H1 (cell line): Measurements from ENCODE around the gene SPC25. TPM values are rescaled to one million over a fixed set of nuclear protein-coding genes. Genes with fewer than 3 reads are reported as not detected.

Experiments
- MAFK ChIP-seq: IDR thresholded peaks from 2 replicates; pipeline ENCODE4 v1.6.1; 2012; ENCODE audit warnings: low read depth, mild to moderate bottlenecking, improper control_type of control experiment, low read length
- polyA plus RNA-seq, 7 experiments: library from polyadenylated mRNA; depleted of rRNA in 3 of 7; stranded (reverse) in 5 of 7; unstranded in 2 of 7; fragments of >200 nt in 5 of 7; fragments of 200-250 nt in 2 of 7; gene quantifications; 1 replicate in 5 of 7; 2 replicates in 1 of 7; 4 replicates in 1 of 7; pipeline versions ENCODE4 v1.2.1 to v1.2.3, GENCODE V29; 2011 to 2013; ENCODE audit warnings: missing spikeins in 2 of 7, mixed read lengths in 2 of 7
- total RNA-seq: library from RNA; stranded (reverse); fragmentation: NEBNext Ultra II Directional; extraction: Animal tissue kit (Norgen Biotek cat#: 25700); gene quantifications from 2 replicates; pipeline ENCODE4 v1.2.1, GENCODE V29; 2021
- TF ChIP-seq, protein P1 (sequence below), 3 experiments: IDR thresholded peaks; 1 replicate in 2 of 3; 2 replicates in 1 of 3; pipeline versions ENCODE4 v1.5.1 to v1.6.1; 2011; ENCODE audit warnings: low read length in 3 of 3, mild to moderate bottlenecking in 3 of 3, inconsistent platforms in 2 of 3, low read depth in 1 of 3, moderate library complexity in 1 of 3; ENCODE audit not compliant: insufficient read depth in 1 of 3; ENCODE audit errors: control extremely low read depth in 1 of 3

The SPC25 gene
- total and polyA plus RNA-seq, 2 of the 8 experiments (the other 6 are each of a cell fraction or from before 2014, with no cell fraction given): 21.0 to 34.7 TPM

DNA sequence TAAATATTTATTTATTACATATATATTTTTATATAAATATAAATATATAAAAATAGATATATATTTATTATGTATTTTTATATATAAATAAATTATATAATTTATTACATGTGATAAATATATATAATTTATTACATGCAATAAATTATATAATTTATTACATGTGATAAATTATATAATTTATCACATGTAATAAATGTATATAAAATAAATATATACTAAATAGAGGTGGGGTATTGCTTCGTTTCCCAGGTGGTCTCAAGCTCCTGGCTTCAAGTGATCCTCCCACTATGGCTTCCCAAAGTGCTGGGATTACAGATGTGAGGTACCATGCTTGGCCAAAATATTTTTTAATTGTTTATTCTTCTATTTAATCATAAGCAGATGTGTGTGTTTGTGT, 7.2 kb upstream of the SPC25 start (continued):
- TF ChIP-seq, protein P1, sequence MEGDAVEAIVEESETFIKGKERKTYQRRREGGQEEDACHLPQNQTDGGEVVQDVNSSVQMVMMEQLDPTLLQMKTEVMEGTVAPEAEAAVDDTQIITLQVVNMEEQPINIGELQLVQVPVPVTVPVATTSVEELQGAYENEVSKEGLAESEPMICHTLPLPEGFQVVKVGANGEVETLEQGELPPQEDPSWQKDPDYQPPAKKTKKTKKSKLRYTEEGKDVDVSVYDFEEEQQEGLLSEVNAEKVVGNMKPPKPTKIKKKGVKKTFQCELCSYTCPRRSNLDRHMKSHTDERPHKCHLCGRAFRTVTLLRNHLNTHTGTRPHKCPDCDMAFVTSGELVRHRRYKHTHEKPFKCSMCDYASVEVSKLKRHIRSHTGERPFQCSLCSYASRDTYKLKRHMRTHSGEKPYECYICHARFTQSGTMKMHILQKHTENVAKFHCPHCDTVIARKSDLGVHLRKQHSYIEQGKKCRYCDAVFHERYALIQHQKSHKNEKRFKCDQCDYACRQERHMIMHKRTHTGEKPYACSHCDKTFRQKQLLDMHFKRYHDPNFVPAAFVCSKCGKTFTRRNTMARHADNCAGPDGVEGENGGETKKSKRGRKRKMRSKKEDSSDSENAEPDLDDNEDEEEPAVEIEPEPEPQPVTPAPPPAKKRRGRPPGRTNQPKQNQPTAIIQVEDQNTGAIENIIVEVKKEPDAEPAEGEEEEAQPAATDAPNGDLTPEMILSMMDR (IDR thresholded peaks at IDR 0.05; ENCODE audit: control extremely low read depth in 1 of 3, insufficient read depth in 1 of 3, low read depth in 1 of 3, low read length in 3 of 3): no peak
- no peak for TF ChIP-seq MAFK
- TF ChIP-seq, all 59 proteins: peak for 0
